DND-41 (cell line): Measurements from ENCODE around the gene ARPC1A.
A peak's percentile ranks its signal among the peaks of the same experiment; 100 is the strongest.
"Not testable (repeated sequence)": the region's sequence is repeated elsewhere in the genome, so short reads cannot be mapped to it uniquely, and the experiment has no call there.

Experiments
- ATAC-seq: fragments of 200-7000 bp; cut with Tn5 transposase; 3 replicates; pipeline ENCODE4 v1.9.1; 2021; ENCODE audit warnings: low read depth; ENCODE audit not compliant: insufficient read depth
- DNase-seq: peaks from one replicate; pipeline ENCODE4 v3.0.0-alpha.2; 2020
- H2AFZ ChIP-seq: 2 replicates; pipeline ENCODE4 v1.6.0; 2012; ENCODE audit warnings: low read depth, low read length
- H3K27ac ChIP-seq: 2 replicates; pipeline ENCODE4 v1.5.1; 2012; ENCODE audit warnings: low read length, inconsistent platforms
- H3K27me3 ChIP-seq: fragments of 200-600 bp; sonication (generic); 2 replicates; pipeline ENCODE4 v1.6.0; 2012; ENCODE audit warnings: low read length, mild to moderate bottlenecking, inconsistent platforms; ENCODE audit not compliant: insufficient read depth, poor library complexity
- H3K36me3 ChIP-seq: 2 replicates; pipeline ENCODE4 v1.5.1; 2012; ENCODE audit warnings: low read length, inconsistent platforms; ENCODE audit not compliant: insufficient read depth
- H3K4me1 ChIP-seq: 2 replicates; pipeline ENCODE4 v1.5.1; 2012; ENCODE audit warnings: mild to moderate bottlenecking, low read length; ENCODE audit not compliant: insufficient read depth
- H3K4me2 ChIP-seq: 2 replicates; pipeline ENCODE4 v1.6.0; 2012; ENCODE audit warnings: mild to moderate bottlenecking, moderate library complexity, low read length, inconsistent platforms; ENCODE audit not compliant: insufficient read depth
- H3K4me3 ChIP-seq, 2 experiments: fragments of 200-600 bp in 1 of 2; shearing (Covaris generic) in 1 of 2; 2 replicates each; pipeline ENCODE4 v1.5.1; 2012 to 2016; ENCODE audit warnings: inconsistent platforms in 2 of 2, low read length in 2 of 2, mild to moderate bottlenecking in 2 of 2, low read depth in 1 of 2, moderate library complexity in 1 of 2
- H3K79me2 ChIP-seq: 2 replicates; pipeline ENCODE4 v1.6.0; 2012; ENCODE audit warnings: low read length, inconsistent platforms; ENCODE audit not compliant: insufficient read depth
- H3K9ac ChIP-seq: 2 replicates; pipeline ENCODE4 v1.6.0; 2012; ENCODE audit warnings: low read depth, mild to moderate bottlenecking, inconsistent platforms, low read length, moderate library complexity
- H3K9me3 ChIP-seq: 2 replicates; pipeline ENCODE4 v1.5.1; 2012; ENCODE audit warnings: low read length, moderate library complexity, mild to moderate bottlenecking, inconsistent platforms; ENCODE audit not compliant: insufficient read depth, severe bottlenecking
- H4K20me1 ChIP-seq: 2 replicates; pipeline ENCODE4 v1.6.0; 2012; ENCODE audit warnings: low read length; ENCODE audit not compliant: insufficient read depth
- CTCF ChIP-seq: IDR thresholded peaks from 2 replicates; pipeline ENCODE4 v1.5.1; 2012; ENCODE audit warnings: borderline replicate concordance, low read length, moderate library complexity, mild to moderate bottlenecking; ENCODE audit not compliant: poor library complexity, severe bottlenecking; ENCODE audit errors: extremely low read depth
- EZH2 ChIP-seq: IDR thresholded peaks from 3 replicates; pipeline ENCODE4 v1.6.1; 2012; ENCODE audit warnings: borderline replicate concordance, low read depth, mild to moderate bottlenecking, moderate library complexity, low read length, inconsistent platforms; ENCODE audit not compliant: severe bottlenecking

The ARPC1A gene

GRCh38 chr7:99379043-99379577 is 53.4 kb downstream of the ARPC1A start:
- peak overlapping the region; percentile 26; the same call in 1 of the 2 replicates for H3K4me2 ChIP-seq
- no peak overlapping the region for H2AFZ ChIP-seq
- peaks cover 82% of the 10 kb centered on the region for H3K79me2 ChIP-seq
- H3K4me3 ChIP-seq, result no peak overlapping the region
- H3K27ac ChIP-seq, result peak overlapping the region; percentile 85
- peaks cover 44% of the 10 kb centered on the region for H3K4me1 ChIP-seq
- no peaks in the 10 kb centered on the region for H3K9me3 ChIP-seq
- H3K36me3 ChIP-seq, result peaks cover 37% of the 10 kb centered on the region
- peaks cover 34% of the 10 kb centered on the region for H4K20me1 ChIP-seq
- TF ChIP-seq EZH2 (no peak), CTCF (no peak)
- no peaks in the 10 kb centered on the region for H3K27me3 ChIP-seq
- H3K9ac ChIP-seq, result peak overlapping the region; percentile 21; the same call in 1 of the 2 replicates
- DNase-seq (no peak), ATAC-seq (no peak)

GRCh38 chr7:99379693-99380031 is 54.0 kb downstream of the ARPC1A start:
- Histone ChIP-seq H3K27ac (peak overlapping the region; percentile 85), H4K20me1 (peaks cover 39% of the 10 kb centered on the region), H3K36me3 (peaks cover 40% of the 10 kb centered on the region), H3K4me1 (peaks cover 41% of the 10 kb centered on the region), H3K79me2 (peaks cover 87% of the 10 kb centered on the region), H3K4me3 (0 out of 4 replicates have a peak overlapping the region, but pooled peaks of 1 of the 2 experiments have one; percentile 44), H3K4me2 (peak overlapping the region; percentile 56), H3K9ac (peak overlapping the region; percentile 52; the same call in 1 of the 2 replicates)
- H3K27me3 ChIP-seq, H3K9me3 ChIP-seq, ATAC-seq, H2AFZ ChIP-seq, DNase-seq: not testable (repeated sequence)

GRCh38 chr7:99380032-99380822 is 54.5 kb downstream of the ARPC1A start:
- H3K9ac ChIP-seq, result peak overlapping the region; percentile 52
- no peaks in the 10 kb centered on the region for H3K27me3 ChIP-seq
- peaks cover 39% of the 10 kb centered on the region for H3K36me3 ChIP-seq
- no peaks in the 10 kb centered on the region for H3K9me3 ChIP-seq
- peaks cover 41% of the 10 kb centered on the region for H3K4me1 ChIP-seq
- H4K20me1 ChIP-seq, result peaks cover 38% of the 10 kb centered on the region
- H3K4me2 ChIP-seq, result peak overlapping the region; percentile 56
- peak overlapping the region; percentile 85 for H3K27ac ChIP-seq
- DNase-seq (peak; percentile 62), ATAC-seq (peak; percentile 25)
- H3K79me2 ChIP-seq, result peaks cover 81% of the 10 kb centered on the region
- H2AFZ ChIP-seq, result 0 out of 2 replicates have a peak overlapping the region, but pooled peaks have one; percentile 18
- TF ChIP-seq CTCF (no peak), EZH2 (no peak)
- peak overlapping the region in 1 of 2 experiments; percentile 44; a peak in 2 of 4 replicates for H3K4me3 ChIP-seq

GRCh38 chr7:99380823-99381663 is 55.3 kb downstream of the ARPC1A start:
- Histone ChIP-seq H3K27ac (peak overlapping the region; percentile 85), H3K36me3 (peaks cover 44% of the 10 kb centered on the region), H4K20me1 (peaks cover 38% of the 10 kb centered on the region), H3K4me1 (peaks cover 33% of the 10 kb centered on the region), H3K79me2 (peaks cover 74% of the 10 kb centered on the region), H3K4me2 (peak overlapping the region; percentile 56), H3K9me3 (no peaks in the 10 kb centered on the region), H2AFZ (peak overlapping the region; percentile 31; the same call in 1 of the 2 replicates), H3K4me3 (peak overlapping the region in 1 of 2 experiments; percentile 44; a peak in 2 of 4 replicates), H3K27me3 (no peaks in the 10 kb centered on the region), H3K9ac (peak overlapping the region; percentile 52)
- TF ChIP-seq EZH2 (no peak), CTCF (no peak)
- peak; percentile 94 for ATAC-seq
- DNase-seq, result peak; percentile 90
